Measurements from ENCODE around the gene ICAM2. TPM values are rescaled to one million over a fixed set of nuclear protein-coding genes. Genes with fewer than 3 reads are reported as not detected.

Gene ICAM2
- total and polyA plus RNA-seq, 5 experiments from 2014 or later: 89.2 to 306 (median 218) TPM

DNA sequence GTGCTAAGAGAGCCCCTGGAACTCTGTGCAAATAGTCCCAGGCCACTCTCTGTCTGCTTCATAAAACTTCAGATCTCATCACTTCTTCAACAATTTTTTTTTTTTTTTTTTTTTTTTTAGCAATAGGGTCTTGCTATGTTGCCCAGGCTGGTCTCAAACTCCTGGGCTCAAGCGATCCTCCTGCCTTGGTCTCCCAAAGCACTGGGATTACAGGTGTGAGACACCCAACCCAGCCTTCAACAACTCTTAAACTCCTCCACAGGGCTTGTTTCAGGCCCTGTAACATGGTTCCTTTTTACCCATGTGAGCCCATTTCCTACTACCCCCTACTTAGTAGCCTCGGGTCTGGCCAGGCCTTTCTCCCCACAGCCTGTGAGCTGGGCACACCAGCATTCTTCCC, 39.3 kb upstream of the ICAM2 start:
- Mint-ChIP-seq H3K4me1 (peaks cover 6 to 76% (median 29%) of the 10 kb centered on the region in 4 donors), H3K27me3 (no peaks in the 10 kb centered on the region), H3K9me3 (no peaks in the 10 kb centered on the region), H3K27ac (peak overlapping the region in 5 of 10 donors; percentile 12 to 84 (median 70)), H3K4me3 (peak overlapping the region in 1 of 10 donors; percentile 34), H3K36me3 (peaks cover 0 to 44% (median 14%) of the 10 kb centered on the region in 3 donors)
- no peak for DNase-seq
- no peak for ATAC-seq
- POLR2A ChIA-PET: interaction anchor here (0.7 to 1.4 kb wide), 4 partner anchors 9 to 31 kb away, joined by 3 to 8 read pairs (median 4); no protein-coding TSS in a partner anchor

DNA sequence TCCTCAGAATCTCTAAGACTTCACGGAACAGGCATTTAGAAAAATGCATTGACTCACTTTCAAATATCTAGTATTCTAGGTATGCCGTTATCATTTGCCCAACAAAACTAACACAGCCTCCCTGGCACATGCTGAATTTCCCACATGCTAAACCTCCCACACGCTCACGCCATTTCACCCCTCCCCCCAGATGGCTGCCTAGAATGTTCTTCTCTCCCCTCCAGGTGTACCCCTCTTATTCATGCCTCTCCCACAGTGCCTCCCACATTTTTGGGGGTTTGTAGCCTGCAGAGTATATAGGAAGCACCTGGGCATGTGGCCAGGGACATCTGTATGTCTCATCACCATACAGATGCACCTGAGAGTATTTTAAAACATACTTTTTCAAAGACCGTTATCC, 38.2 kb upstream of the ICAM2 start:
- POLR2A ChIA-PET: no interaction called here
- H3K4me1 Mint-ChIP-seq: peaks cover 4 to 64% (median 18%) of the 10 kb centered on the region in 4 donors
- no peak for DNase-seq
- H3K36me3 Mint-ChIP-seq: peaks cover 0 to 39% (median 21%) of the 10 kb centered on the region in 3 donors
- H3K27ac Mint-ChIP-seq: peak overlapping the region in 3 of 10 donors; percentile 5 to 70 (median 40)
- no peaks in the 10 kb centered on the region for H3K9me3 Mint-ChIP-seq
- H3K27me3 Mint-ChIP-seq: no peaks in the 10 kb centered on the region
- H3K4me3 Mint-ChIP-seq: no peak overlapping the region
- no peak for ATAC-seq

DNA sequence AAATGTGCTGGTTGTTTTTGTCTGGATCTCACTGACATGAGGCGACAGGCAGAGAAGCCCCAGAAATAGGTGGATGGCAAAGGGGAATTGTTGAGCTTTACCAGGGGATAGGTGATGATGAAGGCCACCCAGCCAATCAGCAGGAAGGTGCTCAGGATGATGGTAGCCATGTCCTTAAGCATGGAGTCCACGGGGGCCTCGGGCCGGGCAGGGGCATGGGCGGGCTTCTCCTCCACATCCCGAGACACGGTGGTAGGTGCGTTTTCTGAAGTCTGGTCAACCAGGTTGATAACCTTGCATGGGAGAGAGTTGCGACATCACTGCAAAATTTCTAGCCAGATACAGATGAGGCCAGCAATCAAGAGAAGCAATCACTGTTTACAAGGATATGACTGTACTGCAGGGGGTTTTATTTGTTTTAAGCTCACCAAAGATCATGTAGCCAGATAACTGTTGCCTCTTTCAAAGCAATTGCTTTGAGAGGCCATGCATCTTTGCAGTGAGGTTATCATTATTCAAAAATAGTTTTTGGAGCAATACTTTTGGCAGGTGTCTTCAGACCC, 37.3 kb upstream of the ICAM2 start:
- H3K4me3 Mint-ChIP-seq: no peak overlapping the region
- POLR2A ChIA-PET: no interaction called here
- peak overlapping the region in 5 of 10 donors; percentile 20 to 74 (median 55) for H3K27ac Mint-ChIP-seq
- no peaks in the 10 kb centered on the region for H3K9me3 Mint-ChIP-seq
- ATAC-seq: no peak
- no peak for DNase-seq
- peaks cover 4 to 59% (median 15%) of the 10 kb centered on the region in 4 donors for H3K4me1 Mint-ChIP-seq
- H3K36me3 Mint-ChIP-seq: peaks cover 0 to 41% (median 21%) of the 10 kb centered on the region in 3 donors
- H3K27me3 Mint-ChIP-seq: no peaks in the 10 kb centered on the region

DNA sequence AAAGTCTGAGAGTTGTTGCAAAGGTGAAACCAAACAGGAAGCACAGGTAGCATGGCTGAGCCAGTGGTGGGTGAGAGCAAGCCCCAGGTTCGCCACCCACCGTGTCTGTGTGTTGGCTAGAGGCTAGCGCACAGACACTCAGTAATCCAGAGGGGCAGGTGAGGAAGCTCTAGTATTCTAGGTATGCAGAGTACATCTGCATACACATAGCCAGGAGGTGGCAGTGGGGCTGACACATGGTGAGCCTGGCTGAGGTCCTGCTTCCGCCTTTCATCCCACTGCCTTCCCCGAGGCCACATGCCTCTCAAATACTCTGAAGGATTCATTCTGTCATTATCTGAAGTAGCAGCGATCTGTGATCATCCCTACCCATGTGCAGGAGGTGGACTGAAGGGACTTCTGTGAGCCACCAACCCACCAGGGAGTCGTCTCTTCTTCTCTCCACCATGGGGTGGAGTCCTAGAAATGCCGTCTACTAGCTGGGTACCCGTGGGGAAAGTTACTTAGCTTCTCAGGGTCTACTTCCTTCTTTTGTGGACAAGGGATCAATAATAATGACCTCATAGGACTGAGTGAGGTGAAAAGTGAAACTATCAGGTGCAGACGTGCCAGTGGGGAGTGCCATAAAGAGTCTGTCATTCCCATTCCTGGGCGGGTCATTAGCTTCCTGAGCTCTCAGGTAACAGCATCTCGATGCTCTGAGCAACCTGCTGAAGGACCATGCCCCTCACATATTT, 36.0 kb upstream of the ICAM2 start:
- H3K4me3 Mint-ChIP-seq: no peak overlapping the region
- H3K36me3 Mint-ChIP-seq: peaks cover 0 to 48% (median 26%) of the 10 kb centered on the region in 3 donors
- ATAC-seq (no peak), DNase-seq (no peak)
- no peaks in the 10 kb centered on the region for H3K27me3 Mint-ChIP-seq
- no peaks in the 10 kb centered on the region for H3K9me3 Mint-ChIP-seq
- H3K27ac Mint-ChIP-seq: peak overlapping the region in 9 of 10 donors; percentile 24 to 90 (median 70)
- POLR2A ChIA-PET: no interaction called here
- peaks cover 8 to 55% (median 22%) of the 10 kb centered on the region in 4 donors for H3K4me1 Mint-ChIP-seq

DNA sequence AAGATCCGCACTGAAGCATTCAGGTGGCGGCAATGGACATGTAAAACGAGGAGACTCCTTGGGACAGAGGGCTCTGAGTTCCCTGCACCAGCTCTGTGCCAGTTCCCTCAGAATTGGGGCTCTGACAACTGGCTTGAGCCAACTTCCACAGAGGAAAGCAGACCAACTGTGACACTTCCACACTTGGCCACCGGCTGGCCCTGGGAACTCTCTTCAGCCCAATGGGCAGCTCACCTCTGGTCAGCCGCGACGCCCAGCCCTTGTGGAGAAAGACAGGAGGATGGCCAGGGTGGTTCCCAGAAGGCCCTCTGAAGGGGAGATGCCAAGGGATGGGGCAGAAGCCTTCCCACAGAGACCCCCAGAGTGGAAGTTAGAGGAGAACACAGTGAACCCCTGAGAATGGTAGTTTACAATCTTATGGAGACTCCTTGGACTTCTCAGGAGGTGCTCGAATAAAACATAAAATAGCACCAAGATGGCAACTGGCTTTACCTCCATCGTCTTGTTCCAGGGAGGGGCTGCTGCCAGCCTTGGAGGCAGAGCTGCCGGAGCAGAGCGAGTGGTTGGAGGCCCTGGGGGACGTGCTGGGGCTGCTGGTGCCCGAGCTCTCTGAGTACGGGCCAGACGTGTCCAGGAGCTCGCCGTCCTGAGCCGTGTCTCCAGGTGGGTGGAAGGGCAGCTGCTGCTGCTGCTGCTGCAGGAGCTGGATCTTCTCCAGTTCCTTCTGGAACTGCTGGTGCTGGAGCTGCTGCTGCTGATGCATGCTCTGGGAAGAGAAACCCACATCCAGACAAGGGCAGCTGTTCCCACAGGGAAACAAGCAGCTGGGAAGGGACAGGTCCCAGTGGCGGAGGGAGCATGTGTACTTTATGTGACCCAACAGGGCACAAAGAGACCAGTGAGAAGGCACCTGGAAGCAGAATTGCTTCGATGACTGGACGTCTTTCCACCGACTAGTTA, 35.0 kb upstream of the ICAM2 start:
- H3K4me1 Mint-ChIP-seq: peaks cover 16 to 55% (median 30%) of the 10 kb centered on the region in 4 donors

DNA sequence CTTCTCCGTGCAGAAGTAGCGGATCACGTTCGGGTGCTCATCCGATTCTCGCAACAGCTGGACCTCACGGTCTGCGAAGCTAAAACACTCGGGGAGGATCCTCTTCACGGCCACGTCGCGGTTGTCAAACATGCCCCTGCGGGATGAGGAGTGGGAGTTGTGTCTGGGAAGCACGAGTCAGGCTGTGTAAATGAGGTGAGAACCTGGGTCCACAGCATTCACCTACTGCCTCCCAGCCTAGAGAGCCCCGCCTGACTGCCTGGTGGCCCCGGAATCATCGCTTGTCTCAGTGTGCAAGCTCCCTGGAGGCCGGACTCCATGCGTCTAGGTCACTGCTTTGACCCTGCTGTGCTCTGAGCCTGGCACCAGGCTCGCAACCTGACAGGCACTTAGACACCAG, 33.9 kb upstream of the ICAM2 start:
- POLR2A ChIA-PET: interaction anchor here (1.8 to 2.8 kb wide), 2 partner anchors 34 to 92 kb away, joined by 7 to 8 read pairs; partner anchors contain the start of gene ICAM2
- H3K4me1 Mint-ChIP-seq: peaks cover 14 to 56% (median 35%) of the 10 kb centered on the region in 4 donors

More for the DNA sequence above, 35.0 kb upstream of the ICAM2 start:
- Mint-ChIP-seq H3K4me3 (no peak overlapping the region), H3K36me3 (peaks cover 0 to 47% (median 25%) of the 10 kb centered on the region in 3 donors), H3K27me3 (no peaks in the 10 kb centered on the region), H3K27ac (peak overlapping the region in 6 of 10 donors; percentile 43 to 90 (median 74)), H3K9me3 (no peaks in the 10 kb centered on the region)
- ATAC-seq: no peak
- DNase-seq: no peak
- POLR2A ChIA-PET: no interaction called here

DNA sequence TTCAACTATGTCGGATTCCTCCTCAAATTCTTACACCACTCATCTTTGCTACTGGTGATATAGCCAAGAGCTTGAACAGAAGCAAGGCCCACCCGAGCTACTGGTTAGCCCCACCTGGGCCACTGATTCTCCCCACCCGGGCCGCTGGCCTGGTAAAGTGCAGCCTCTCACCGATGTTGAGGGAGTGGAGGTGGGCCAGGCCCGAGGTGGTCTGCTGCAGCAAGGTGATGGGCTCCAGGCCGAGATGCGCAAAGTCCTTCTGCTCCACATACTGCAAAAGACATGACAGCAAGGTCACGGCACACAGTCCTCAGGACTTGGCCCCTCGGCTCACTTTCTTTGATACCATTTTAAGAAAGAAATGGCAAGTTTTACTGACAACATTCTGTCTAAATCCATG, 32.7 kb upstream of the ICAM2 start:
- ATAC-seq (no peak), DNase-seq (no peak)
- H3K4me1 Mint-ChIP-seq: peaks cover 14 to 53% (median 35%) of the 10 kb centered on the region in 4 donors
- H3K36me3 Mint-ChIP-seq: peaks cover 0 to 32% (median 17%) of the 10 kb centered on the region in 3 donors
- no peaks in the 10 kb centered on the region for H3K27me3 Mint-ChIP-seq
- H3K27ac Mint-ChIP-seq: peak overlapping the region in 5 of 10 donors; percentile 63 to 94 (median 80)
- H3K9me3 Mint-ChIP-seq: no peaks in the 10 kb centered on the region
- H3K4me3 Mint-ChIP-seq: no peak overlapping the region
- POLR2A ChIA-PET: interaction anchor here (1.1 to 2.8 kb wide), 4 partner anchors 8 to 93 kb away, joined by 4 to 8 read pairs (median 6); partner anchors contain the start of gene ICAM2

More for the DNA sequence above, 33.9 kb upstream of the ICAM2 start:
- H3K9me3 Mint-ChIP-seq: no peaks in the 10 kb centered on the region
- peaks cover 0 to 37% (median 22%) of the 10 kb centered on the region in 3 donors for H3K36me3 Mint-ChIP-seq
- DNase-seq: no peak
- ATAC-seq: no peak
- H3K27me3 Mint-ChIP-seq: no peaks in the 10 kb centered on the region
- H3K27ac Mint-ChIP-seq: peak overlapping the region in 1 of 10 donors; percentile 62
- H3K4me3 Mint-ChIP-seq: no peak overlapping the region

DNA sequence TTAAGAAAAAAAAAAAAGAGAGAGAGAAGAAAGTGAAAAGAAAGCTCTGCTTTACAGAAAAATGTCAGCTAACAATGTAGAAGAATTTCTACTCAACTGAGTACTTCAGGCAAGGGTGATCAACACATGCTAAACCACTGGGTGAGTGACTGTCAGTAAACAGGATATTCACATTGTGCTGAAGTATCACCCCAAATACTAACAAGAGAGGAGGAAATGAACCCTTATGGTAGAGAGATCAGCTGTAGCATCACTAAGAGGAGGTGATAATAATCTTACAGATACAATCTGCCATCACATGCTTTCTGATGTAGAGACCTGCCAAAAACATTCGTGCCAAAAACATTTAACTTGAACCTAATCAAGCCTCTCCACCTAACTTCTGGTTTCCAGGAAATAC, 30.7 kb upstream of the ICAM2 start:
- Mint-ChIP-seq H3K27ac (peak overlapping the region; percentile 80 to 97 (median 90)), H3K9me3 (no peaks in the 10 kb centered on the region), H3K36me3 (peaks cover 0 to 35% (median 25%) of the 10 kb centered on the region in 3 donors), H3K27me3 (no peaks in the 10 kb centered on the region), H3K4me1 (peaks cover 12 to 38% (median 28%) of the 10 kb centered on the region in 4 donors), H3K4me3 (peak overlapping the region; percentile 2 to 69 (median 42))
- ATAC-seq (peak; percentile 98 to 100), DNase-seq (peak in 4 of 10 donors; percentile 23 to 78 (median 62))
- POLR2A ChIA-PET: interaction anchor here (0.6 to 2.3 kb wide), 9 partner anchors 8 to 455 kb away, joined by 3 to 12 read pairs (median 4); partner anchors contain the start of genes CEP95, DDX5, ERN1 and ICAM2

DNA sequence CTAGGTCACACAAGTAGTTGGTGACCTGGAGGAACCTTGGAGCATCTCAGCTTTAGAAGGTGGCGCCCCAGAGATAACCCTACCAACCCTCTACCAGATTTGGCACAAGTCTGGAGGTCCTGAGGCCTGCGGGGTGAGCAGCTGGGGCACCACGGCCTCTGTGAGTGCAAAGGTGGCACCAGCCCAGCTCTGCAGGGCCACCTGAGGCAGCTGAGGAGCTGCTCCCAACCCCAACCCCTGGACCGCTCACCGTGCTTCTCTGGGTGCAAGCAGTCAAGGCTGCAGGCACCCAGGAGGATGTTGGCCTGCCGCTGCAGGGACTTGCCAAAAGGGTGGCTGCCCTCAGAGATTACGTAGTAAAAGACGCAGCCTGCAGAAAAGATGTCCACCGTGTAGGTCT, 28.4 kb upstream of the ICAM2 start:
- peak overlapping the region in 3 of 10 donors; percentile 46 to 91 (median 91) for H3K27ac Mint-ChIP-seq
- H3K4me3 Mint-ChIP-seq: no peak overlapping the region

DNA sequence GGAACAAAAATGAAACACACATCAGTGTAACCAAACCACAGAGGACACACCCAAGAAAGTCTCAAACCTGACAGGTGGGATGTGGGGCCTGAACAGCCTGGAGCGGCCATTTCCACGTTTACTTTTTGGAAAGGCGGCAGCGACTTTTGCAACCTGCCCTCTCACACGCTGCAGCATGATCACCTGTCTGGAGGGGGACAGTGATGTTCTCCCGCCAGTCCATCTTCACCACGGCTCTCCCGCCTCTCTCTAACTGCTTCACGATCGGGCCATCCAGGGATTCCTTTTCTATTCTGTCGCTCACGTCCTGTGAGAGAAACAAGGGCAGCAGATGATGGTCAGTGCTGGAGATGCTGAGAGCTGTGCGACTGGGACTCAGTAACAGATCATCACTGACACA, 24.7 kb upstream of the ICAM2 start:
- ATAC-seq (no peak), DNase-seq (no peak)
- peaks cover 0 to 13% (median 6%) of the 10 kb centered on the region in 4 donors for H3K4me1 Mint-ChIP-seq
- no peak overlapping the region for H3K4me3 Mint-ChIP-seq
- peaks cover 0 to 50% (median 40%) of the 10 kb centered on the region in 3 donors for H3K36me3 Mint-ChIP-seq
- H3K27me3 Mint-ChIP-seq: no peaks in the 10 kb centered on the region
- POLR2A ChIA-PET: interaction anchor here (0.8 kb wide), 1 partner anchor 14 kb away, joined by 3 read pairs; no protein-coding TSS in a partner anchor
- H3K9me3 Mint-ChIP-seq: no peaks in the 10 kb centered on the region
- peak overlapping the region in 1 of 10 donors; percentile 26 for H3K27ac Mint-ChIP-seq

More for the DNA sequence above, 28.4 kb upstream of the ICAM2 start:
- H3K9me3 Mint-ChIP-seq: no peaks in the 10 kb centered on the region
- H3K36me3 Mint-ChIP-seq: peaks cover 0 to 54% (median 36%) of the 10 kb centered on the region in 3 donors
- peaks cover 12 to 34% (median 24%) of the 10 kb centered on the region in 4 donors for H3K4me1 Mint-ChIP-seq
- POLR2A ChIA-PET: interaction anchor here (0.6 kb wide), 1 partner anchor 28 kb away, joined by 4 read pairs; the partner anchor contains the start of gene ICAM2
- no peak for DNase-seq
- ATAC-seq: no peak
- H3K27me3 Mint-ChIP-seq: no peaks in the 10 kb centered on the region

DNA sequence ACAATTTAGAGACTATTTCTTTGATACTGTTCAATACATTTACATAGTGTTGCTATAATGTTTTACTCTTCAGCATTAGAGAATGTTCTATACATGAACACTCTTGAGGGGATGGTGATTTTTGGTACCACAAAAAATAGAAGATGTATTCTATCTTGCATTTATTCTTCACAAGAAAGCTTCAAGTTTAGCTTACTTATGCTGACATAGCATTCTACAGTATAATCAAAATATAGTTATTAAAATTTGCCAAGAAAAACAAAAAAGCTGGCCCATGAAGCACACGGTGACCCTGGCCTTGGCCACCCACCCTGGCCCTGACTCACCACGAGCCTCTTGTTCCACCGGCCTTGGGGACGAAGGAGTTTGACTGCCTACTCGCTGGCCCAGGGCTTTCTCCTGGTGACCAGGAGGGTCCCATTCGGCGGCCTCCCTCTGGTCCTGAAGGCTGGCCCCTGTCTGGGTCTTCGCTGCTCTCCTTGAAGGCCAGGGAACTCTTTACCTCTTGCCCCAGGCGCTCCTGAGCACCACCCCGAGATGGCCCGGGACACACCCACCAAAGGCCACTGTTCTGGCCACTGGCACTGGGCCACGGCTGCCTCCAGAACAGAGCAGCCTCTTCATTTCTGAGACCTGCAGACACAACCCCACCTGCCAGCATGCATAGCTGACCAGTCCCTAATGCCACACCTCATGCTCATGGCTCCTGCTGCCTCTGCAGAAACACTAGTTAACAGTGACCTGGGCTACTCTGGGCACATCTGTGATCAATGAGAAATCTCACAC, 22.5 kb upstream of the ICAM2 start:
- Mint-ChIP-seq H3K36me3 (peaks cover 0 to 54% (median 38%) of the 10 kb centered on the region in 3 donors), H3K4me1 (peaks cover 0 to 4% (median under 1%) of the 10 kb centered on the region in 4 donors), H3K27ac (peak overlapping the region in 1 of 10 donors; percentile 71), H3K27me3 (no peaks in the 10 kb centered on the region), H3K9me3 (no peaks in the 10 kb centered on the region), H3K4me3 (no peak overlapping the region)
- DNase-seq: no peak
- no peak for ATAC-seq
- POLR2A ChIA-PET: interaction anchor here (1.0 to 1.6 kb wide), 3 partner anchors 13 to 103 kb away, joined by 3 to 5 read pairs (median 4); partner anchors contain the start of gene ICAM2

Data from naive thymus-derived CD8-positive, alpha-beta T cell (primary cell).